ENCODE measurements around the gene AVPR2. TPM values are rescaled to one million over a fixed set of nuclear protein-coding genes. Genes with fewer than 3 reads are reported as not detected.

AVPR2 gene
- total and polyA plus RNA-seq, 2 donors (not counting 1 experiment from before 2014, with no cell fraction given), result 0.12 TPM; not detected in 1

GRCh38 chrX:153868576-153869472 is 35.6 kb upstream of the AVPR2 start:
- intact Hi-C loops (cut with micrococcal nuclease), result no loop called here
- no peaks in the 10 kb centered on the region for H3K9me3 Mint-ChIP-seq (ENCODE audit: insufficient read depth)
- no peaks in the 10 kb centered on the region for H3K27me3 Mint-ChIP-seq
- no peak overlapping the region for H3K9ac ChIP-seq (ENCODE audit: low read length)
- POLR2A ChIA-PET, result no interaction called here
- H3K27ac Mint-ChIP-seq, result no peak overlapping the region
- no peak overlapping the region for H2AFZ ChIP-seq (ENCODE audit: insufficient read depth, low read depth, low read length, poor library complexity, severe bottlenecking)
- no peaks in the 10 kb centered on the region for H3K79me2 ChIP-seq (ENCODE audit: control insufficient read depth, insufficient read depth, low read length)
- CTCF ChIA-PET, result no interaction called here
- no peak for TF ChIP-seq CTCF (IDR thresholded peaks at IDR 0.05)
- TF ChIP-seq EZH2 (IDR thresholded peaks at IDR 0.05; ENCODE audit: borderline replicate concordance, insufficient read depth, low read depth, low read length, poor library complexity, severe bottlenecking), result no peak
- H3K9me3 ChIP-seq (ENCODE audit: control extremely low read depth in 1 of 3, control insufficient read depth in 2 of 3, insufficient read depth in 1 of 3, low read length in 2 of 3), result no peaks in the 10 kb centered on the region
- 90% methylated on average over 17 of the region's 26 CpGs for WGBS (ENCODE audit: insufficient coverage)
- H3K4me3 ChIP-seq (ENCODE audit: control extremely low read depth in 1 of 5, extremely low read depth in 1 of 5, insufficient read depth in 1 of 5, low read depth in 2 of 5, low read length in 4 of 5), result no peak overlapping the region
- no peaks in the 10 kb centered on the region for H4K20me1 ChIP-seq (ENCODE audit: control insufficient read depth, insufficient read depth, low read length, poor library complexity, severe bottlenecking)
- H3K36me3 ChIP-seq (replicated peaks in 1 of 2; ENCODE audit: control extremely low read depth in 1 of 2, control insufficient read depth in 1 of 2, extremely low read depth in 1 of 2, insufficient read depth in 2 of 2, low read length in 1 of 2), result no peaks in the 10 kb centered on the region
- H3K4me2 ChIP-seq (replicated peaks; ENCODE audit: low read depth, low read length, poor library complexity, severe bottlenecking), result no peak overlapping the region
- DNase-seq (no peak), ATAC-seq (ENCODE audit: low read depth) (no peak)
- no peaks in the 10 kb centered on the region for H3K27me3 ChIP-seq (replicated peaks in 1 of 4; ENCODE audit: control extremely low read depth in 1 of 4, control insufficient read depth in 3 of 4, insufficient read depth in 4 of 4, low read length in 3 of 4)
- H3K4me1 Mint-ChIP-seq, result no peaks in the 10 kb centered on the region
- H3K4me1 ChIP-seq (ENCODE audit: control insufficient read depth in 2 of 2, insufficient read depth in 2 of 2, low read length in 2 of 2), result no peaks in the 10 kb centered on the region
- H3K4me3 Mint-ChIP-seq, result no peak overlapping the region
- H3K27ac ChIP-seq (ENCODE audit: low read length in 2 of 2), result no peak overlapping the region
